GM23248 (cell line): ENCODE measurements around the gene MPZL3.

ENCODE experiments used
- EZH2 ChIP-seq: fragments of 200-600 bp; sonication (generic); IDR thresholded peaks from 2 replicates; pipeline ENCODE4 v1.6.1; 2018; ENCODE audit warnings: antibody characterized with exemption, mild to moderate bottlenecking; ENCODE audit not compliant: insufficient read depth, poor library complexity, severe bottlenecking
- EZH2phosphoT487 ChIP-seq: fragments of 200-600 bp; sonication (generic); IDR thresholded peaks from 2 replicates; pipeline ENCODE4 v1.6.1; 2018; ENCODE audit warnings: antibody characterized with exemption, moderate library complexity, mild to moderate bottlenecking, low read depth; ENCODE audit not compliant: insufficient read depth

DNA sequence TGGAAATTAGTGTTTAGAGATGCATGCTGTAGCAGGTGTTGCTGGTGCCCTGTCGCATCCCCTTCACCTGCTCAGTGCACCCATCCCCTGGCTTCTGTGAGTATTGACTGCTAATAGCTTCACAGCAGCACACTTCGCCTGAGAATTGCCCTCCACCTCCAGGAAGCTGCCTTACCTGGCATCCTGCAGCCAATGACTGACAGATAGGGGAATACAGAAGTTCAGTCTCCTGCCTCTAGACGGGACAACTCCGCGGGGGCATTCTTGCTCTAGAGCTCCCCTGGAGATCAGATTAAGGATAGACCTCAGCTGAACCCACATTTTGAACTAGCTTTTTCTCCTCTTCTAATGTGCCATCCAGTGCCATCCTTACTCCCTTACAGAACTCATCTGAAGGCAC, 43.0 kb upstream of the MPZL3 start:
- TF ChIP-seq EZH2phosphoT487: no peak
- TF ChIP-seq EZH2: no peak
